ENCODE measurements around the gene ODC1.
"Not testable (repeated sequence)": the region's sequence is repeated elsewhere in the genome, so short reads cannot be mapped to it uniquely, and the experiment has no call there.

ODC1 gene

DNA sequence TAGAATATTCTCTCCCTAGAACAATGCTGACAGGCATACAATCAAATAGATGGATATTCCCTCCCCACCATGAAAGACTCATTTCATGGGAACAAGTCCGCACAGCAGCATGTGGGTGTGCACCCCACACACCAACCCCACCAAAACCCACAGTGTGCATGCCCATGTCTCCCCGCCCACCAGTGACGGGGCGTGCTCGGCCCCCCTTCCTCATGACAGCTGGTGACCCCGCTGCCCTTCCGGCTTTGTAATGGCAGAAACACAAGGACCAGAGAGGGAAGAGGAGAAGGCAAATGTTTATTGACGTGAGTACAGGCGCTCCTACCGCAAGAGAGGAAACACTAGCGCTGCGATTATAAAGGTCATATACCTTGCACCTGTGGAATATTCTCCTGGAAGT is 30.8 kb upstream of the ODC1 start:
- no peak for DNase-seq (ENCODE audit: low read depth in 1 of 2, low spot score in 1 of 2)

DNA sequence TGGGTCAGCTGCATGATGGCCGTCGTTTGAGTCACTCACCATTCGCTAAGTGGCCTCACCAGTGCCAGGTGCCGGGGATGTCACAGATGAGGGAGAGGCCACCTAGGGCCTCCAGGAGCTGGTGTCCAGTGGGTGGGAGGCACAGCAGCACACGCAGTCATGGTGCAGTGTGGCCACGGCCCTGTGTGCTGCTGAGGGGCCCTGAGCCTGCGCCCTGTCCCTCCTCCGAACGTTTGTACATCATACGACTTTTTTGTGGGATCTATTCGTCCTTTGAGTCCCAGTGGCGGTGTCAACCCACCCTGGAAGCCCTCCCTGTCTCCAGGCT is 30.1 kb upstream of the ODC1 start:
- DNase-seq (ENCODE audit: low read depth in 1 of 2, low spot score in 1 of 2): no peak

DNA sequence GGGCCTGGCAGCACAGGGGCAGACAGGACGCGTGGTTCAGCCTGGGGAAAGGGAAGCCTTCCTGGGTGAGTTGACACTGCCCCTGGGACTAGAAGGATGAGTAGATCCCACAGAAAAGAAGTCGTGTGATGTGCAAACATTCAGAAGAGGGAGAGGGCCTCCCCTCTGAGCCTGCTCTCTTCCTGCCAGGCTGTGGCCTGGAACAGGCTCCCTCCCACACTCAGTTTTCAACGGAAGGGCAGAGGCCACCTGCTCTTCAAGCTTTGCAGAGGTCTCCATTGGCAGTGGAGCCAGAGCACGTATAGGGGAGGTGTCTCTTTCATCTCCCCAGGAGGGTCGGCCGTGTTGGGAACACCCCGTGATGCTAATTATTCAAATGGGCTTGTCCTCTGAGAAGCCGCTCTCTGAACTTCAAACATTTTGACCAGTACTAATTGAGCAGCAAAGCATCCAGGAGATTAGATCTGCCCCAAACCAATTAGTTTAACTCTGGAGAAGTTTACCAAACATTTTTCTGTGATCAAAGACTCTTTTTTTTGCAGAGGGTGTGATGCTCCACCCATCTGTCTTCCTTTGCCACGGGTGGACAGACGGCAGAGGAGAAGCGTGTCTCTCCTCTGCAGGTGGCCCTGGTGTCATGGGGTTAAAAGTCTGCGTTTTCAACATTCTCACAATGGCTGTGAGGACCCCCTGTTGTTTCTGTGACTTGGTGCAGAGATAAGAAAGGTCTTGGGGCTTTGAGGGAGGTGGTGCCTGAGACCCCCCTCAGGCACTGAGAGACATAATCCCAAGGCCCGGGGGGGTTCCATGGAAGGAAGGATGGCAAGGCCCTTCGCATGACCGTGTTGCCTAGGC is 29.5 kb upstream of the ODC1 start:
- no peak for DNase-seq (ENCODE audit: low read depth in 1 of 2, low spot score in 1 of 2)

- DNase-seq (ENCODE audit: low read depth in 1 of 2, low spot score in 1 of 2): no peak
Observed at GRCh38 chr2:10476723-10477442, 28.8 kb upstream of the ODC1 start.

- DNase-seq (ENCODE audit: low read depth in 1 of 2, low spot score in 1 of 2): no peak
Observed at GRCh38 chr2:10475811-10476660, 27.9 kb upstream of the ODC1 start.

DNA sequence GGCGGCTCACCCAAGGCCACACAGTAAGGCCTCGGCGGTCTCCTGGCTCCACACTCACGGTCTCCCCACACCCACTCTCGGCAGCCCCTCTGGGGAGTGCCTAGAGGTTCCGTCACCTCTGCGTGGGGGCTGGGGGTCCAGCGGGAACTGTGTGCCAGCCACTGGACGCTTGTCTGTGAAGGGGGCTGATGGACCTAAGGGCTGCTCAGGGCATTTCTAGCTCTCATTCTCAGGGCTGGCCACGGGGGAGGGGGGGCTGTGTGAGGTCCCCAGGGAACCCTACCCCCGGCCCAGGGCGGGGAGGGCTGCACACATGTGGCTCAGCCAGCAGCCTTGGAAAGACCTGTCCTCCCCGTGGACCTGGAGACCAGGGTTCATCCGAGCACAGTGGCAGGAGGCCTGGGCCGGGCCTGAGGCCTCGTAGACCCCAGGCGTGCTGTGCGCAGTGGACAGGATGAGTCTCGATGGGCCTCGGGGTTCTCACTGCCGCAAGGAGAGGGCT is 27.1 kb upstream of the ODC1 start:
- DNase-seq (ENCODE audit: low read depth in 1 of 2, low spot score in 1 of 2): no peak

DNA sequence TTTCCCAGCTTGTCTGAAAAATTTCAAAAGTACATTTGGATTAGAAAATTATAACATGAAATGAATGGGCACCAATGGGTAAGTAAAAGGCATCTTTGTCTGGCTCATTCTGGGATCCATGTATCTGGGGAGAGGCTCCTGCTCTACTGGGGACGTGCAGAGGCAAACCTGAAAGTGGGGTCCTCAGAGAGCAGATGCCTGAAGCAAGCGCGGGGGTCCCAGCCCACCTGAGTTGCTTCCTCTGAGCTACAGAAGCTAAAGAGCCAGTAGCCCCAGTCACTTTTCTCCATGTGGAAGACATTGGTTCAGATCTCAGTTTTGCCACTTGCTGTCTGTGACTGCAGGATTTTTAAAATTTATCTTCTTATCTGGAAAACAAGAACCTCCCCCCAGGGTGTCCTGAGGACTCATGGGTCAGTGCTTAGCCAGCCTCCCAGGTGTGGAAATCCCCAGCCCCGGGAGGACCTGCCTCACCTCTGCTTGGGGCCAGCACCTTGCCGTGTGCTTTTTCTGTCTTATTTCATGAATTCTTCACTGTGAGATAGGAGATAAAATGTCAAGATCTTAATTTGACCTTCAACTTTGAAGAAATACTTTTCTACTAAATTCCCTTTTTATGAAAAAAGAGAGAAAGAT is 25.1 kb upstream of the ODC1 start:
- DNase-seq (ENCODE audit: low read depth in 1 of 2, low spot score in 1 of 2): no peak

- no peak for DNase-seq (ENCODE audit: low read depth in 1 of 2, low spot score in 1 of 2)
Observed at GRCh38 chr2:10471955-10472354, 23.8 kb upstream of the ODC1 start.

- no peak for DNase-seq (ENCODE audit: low read depth in 1 of 2, low spot score in 1 of 2)
Observed at GRCh38 chr2:10471046-10471571, 23.0 kb upstream of the ODC1 start.

DNA sequence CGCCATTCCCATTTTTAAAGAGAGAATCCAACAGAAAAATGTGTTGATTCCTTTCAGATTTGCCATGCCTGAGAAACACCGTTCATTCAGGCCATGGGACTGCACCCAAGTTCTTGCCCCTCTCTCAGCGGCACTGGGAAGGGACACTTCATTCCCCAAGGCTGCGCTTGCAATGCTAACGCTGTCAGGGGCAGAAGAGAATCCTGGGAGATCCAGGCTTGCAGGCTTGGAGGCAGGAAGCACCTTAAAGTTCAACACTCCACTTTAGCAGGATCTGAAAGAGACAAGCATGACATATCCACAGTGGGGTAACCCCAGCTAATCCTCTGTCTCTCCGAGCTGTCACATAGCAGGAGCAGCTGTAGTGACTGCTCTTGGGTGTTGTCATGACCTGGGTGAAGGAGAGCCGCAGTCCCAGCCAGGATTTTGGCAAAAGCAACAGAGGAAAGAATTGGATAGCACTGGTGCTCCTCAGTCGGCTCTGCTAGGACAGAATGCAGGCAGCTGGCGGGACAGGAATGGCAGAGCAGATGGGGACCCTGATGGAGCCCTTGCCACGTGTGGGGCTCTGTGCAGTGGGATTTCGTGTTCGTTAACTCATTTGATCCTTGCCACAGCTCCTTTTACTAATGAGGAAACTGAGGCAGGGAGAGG is 22.0 kb upstream of the ODC1 start:
- DNase-seq (ENCODE audit: low read depth in 1 of 2, low spot score in 1 of 2): no peak

DNA sequence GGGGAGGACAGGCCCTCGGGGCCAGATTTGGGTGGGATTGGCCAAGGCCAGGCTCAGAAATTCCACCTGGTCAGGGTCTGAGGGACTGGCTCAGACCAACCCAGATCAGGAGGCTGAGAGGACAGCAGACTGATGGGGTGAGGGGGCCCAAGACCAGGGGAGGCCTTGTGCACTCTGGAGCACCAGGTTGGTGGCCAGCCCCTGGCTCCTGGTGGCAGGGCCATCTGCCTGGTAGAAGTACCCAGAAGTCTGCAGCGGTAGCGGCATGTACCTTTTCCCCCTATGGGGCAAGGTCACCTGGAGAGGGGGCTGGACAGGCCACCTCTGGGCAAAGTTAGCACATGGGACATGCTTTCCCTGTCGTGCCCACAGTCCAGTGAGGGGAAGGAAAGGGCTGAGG is 21.2 kb upstream of the ODC1 start:
- DNase-seq (ENCODE audit: low read depth in 1 of 2, low spot score in 1 of 2): no peak

GRCh38 chr2:10467401-10467800 is 19.3 kb upstream of the ODC1 start:
- no peak for DNase-seq (ENCODE audit: low read depth in 1 of 2, low spot score in 1 of 2)

DNA sequence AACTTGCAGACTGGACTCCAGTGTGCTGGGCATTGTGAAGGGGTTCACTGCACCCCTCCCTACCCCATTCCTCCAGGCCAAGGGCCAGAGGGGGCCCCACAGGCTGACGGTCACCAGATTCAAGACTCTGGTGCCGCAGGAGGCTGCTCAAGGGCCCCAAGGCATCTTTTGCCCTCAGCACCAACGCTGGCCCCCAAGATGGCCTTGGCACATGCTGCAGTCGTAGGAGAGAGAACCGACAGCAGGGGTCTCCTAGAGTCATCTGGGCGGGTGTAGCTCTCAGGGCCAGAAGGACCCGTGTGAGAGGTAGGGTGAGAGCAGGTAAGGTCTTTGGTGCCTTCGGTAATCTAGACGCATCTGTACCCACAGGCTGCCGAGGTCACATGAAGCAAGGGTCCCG is 18.7 kb upstream of the ODC1 start:
- DNase-seq (ENCODE audit: low read depth in 1 of 2, low spot score in 1 of 2): no peak

GRCh38 chr2:10465910-10466309 is 17.8 kb upstream of the ODC1 start:
- no peak for DNase-seq (ENCODE audit: low read depth in 1 of 2, low spot score in 1 of 2)

GRCh38 chr2:10462178-10463083 is 14.3 kb upstream of the ODC1 start:
- DNase-seq (ENCODE audit: low read depth in 1 of 2, low spot score in 1 of 2): no peak

DNA sequence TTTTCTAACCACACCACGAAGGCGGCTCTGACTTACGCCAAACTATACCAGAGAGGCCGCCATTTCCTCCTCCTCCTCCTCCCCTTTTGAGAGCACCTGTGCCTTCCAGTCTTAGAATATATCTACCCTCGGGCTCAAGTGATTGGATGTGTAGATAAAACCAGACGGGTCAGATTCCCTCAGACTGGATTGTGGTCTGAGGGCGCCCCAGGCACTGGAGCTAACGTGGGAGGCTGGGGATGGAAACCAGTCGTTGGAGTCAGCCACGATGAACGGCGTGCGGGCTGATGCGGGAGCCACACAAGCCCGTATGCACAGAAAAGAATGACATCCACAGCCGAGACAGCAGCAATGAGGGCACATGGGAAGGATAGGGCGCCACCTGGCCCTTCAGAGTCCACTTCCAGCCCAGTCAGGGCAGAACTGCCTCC is 12.3 kb upstream of the ODC1 start:
- DNase-seq (ENCODE audit: low read depth in 1 of 2, low spot score in 1 of 2): no peak

GRCh38 chr2:10457846-10458598 is 9.9 kb upstream of the ODC1 start:
- DNase-seq (ENCODE audit: low read depth in 1 of 2, low spot score in 1 of 2): no peak

- DNase-seq (ENCODE audit: low read depth in 1 of 2, low spot score in 1 of 2): not testable (repeated sequence)
Observed at GRCh38 chr2:10457195-10457594, 9.1 kb upstream of the ODC1 start.

GRCh38 chr2:10454505-10454904 is 6.4 kb upstream of the ODC1 start:
- DNase-seq (ENCODE audit: low read depth in 1 of 2, low spot score in 1 of 2): no peak
